KBM-7 (cell line): Measurements from ENCODE around the gene XRCC5.
"Not testable (repeated sequence)": the region's sequence is repeated elsewhere in the genome, so short reads cannot be mapped to it uniquely, and the experiment has no call there.

Source experiments
- DNase-seq: peaks from one replicate; pipeline ENCODE4 v3.0.0-alpha.2; 2015
- in situ Hi-C: fragments of 300-500 bp; cut with MboI; formaldehyde crosslinking; loops from 2 replicates; pipeline ENCODE4 v1.14.3; 2020; ENCODE audit warnings: low sequenced_read_pairs, low pct_unique_long_range_greater_than_20kb, mixed read lengths

Gene XRCC5

DNA sequence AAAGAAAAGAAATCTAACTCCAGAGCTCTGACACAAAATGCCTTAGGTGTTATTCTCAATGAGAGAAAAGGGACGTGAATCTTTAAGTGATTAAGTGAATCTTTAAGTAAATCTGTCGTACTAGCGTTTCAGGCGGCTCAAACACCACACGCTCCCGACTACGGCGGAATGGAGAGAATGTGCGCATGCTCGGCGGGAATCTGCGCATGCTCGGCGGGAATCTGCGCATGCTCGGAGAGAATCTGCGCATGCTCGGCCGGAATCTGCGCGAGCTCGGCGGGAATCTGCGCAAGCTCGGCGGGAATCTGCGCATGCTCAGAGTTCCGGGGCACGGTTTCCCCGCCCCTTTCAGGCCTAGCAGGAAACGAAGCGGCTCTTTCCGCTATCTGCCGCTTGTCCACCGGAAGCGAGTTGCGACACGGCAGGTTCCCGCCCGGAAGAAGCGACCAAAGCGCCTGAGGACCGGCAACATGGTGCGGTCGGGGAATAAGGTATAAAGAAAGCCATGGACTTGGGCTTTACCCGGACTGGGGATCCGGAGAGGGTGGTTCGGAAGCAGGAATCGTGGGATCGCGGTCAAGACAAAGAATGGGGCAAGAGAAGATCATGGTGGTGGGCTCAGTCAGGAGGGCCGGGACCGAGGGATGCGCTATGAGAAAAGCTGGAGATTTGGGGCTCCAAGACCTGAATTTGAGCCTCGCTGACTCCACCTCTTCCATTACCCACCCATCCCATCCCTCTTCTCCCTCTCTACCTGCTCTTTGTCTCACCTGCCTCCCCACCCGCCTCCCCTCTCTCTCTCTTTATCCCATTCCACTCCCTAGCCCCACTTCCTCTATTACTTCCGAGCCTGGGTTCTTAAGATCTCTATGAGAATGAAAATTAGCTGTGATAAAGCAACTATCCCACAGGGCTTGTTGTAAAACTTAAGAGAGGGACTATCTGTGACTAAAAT, at the start of gene XRCC5:
XRCC5 (plus strand) TSS at position 382 of the 955 bp plus-strand sequence; CDS start at position 471, 89 bp downstream.
- in situ Hi-C loops, result no loop called here
- peak; percentile 98 for DNase-seq

DNA sequence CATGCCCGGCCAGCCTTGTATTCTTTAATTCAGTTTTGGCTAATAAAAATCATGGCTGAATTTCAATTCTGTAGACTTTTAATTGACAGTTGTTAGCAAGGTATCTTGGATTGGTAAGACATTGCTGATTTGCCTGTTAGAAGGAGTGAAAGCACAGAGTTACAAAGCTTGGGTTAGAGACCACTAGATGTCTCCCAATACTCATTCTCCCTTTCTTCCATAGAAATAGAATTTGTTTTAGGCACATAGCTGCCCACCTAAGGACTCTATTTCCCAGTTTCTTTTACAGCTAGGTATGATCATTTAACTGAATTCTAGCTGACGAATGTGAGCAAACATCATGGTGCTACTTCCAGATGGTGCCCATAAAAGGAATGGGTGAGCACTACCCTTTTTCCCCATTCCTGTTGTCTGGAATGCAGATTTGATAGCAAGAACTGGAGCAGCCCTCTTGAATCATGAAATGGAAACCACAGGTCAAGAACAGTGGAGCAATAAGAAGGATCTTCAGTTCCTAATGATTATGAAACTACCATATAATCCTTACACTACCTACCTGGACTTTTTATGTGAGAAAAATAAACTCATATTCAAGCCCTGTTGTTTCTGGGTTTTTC, 45.0 kb upstream of the XRCC5 start:
- peak; percentile 9 for DNase-seq
- in situ Hi-C loops, result no loop called here

DNA sequence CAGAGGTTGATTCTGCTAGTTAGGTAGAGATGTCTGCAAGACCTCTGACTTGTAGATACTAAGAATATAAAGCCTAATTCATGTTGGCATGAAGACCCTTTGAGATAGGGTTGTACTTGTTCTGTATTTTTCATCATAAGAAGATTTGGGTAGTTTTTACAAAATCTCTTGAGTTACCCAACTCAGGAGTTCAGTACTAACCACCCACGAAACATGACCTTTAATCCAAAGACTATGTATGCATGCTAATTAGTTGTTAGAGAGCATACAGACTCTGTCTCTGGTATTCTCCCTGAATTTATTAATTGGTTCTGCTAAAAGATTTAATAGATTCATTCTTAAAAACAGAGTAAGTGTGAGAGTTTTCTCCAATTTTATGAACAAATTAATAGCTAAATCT, 44.5 kb upstream of the XRCC5 start:
- in situ Hi-C loops, result no loop called here
- no peak for DNase-seq

DNA sequence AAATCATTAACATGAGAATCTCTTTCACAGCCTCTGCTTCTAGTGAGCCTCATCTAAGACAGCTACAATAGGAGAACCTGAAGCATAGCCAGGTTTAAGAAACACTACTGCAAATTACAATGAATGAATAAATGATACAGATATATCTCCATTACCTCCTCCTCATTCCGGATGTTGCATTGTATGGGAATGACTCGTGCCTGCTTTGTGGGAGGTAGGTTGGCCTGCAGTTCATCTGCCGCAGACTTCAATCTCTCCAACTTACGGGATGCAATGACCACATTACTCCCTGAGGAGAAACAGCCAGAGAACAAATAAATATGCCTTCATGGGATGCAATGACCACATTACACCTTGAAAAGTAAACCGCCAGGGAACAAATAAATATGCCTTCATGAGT, 42.9 kb upstream of the XRCC5 start:
- no peak for DNase-seq
- in situ Hi-C loops, result no loop called here

DNA sequence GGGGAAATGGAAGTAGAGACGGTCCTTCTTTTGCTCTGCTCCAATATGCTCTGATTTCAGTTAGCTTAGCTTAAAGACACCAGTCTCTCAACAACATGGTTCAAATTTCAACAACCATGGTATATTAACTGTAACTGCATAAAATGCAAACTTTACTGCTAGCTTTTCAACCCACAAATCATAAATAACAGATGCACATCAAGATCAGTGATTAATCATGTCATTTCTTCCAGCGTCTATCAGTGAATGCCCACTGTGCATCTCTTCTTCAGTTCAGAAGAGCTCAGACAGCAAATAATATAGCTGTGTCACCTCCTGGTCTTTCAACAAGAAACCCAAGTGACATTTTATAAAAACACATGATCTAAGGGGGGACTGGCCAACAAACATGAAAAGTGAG, 40.1 kb upstream of the XRCC5 start:
- in situ Hi-C loops, result no loop called here
- DNase-seq, result no peak

DNA sequence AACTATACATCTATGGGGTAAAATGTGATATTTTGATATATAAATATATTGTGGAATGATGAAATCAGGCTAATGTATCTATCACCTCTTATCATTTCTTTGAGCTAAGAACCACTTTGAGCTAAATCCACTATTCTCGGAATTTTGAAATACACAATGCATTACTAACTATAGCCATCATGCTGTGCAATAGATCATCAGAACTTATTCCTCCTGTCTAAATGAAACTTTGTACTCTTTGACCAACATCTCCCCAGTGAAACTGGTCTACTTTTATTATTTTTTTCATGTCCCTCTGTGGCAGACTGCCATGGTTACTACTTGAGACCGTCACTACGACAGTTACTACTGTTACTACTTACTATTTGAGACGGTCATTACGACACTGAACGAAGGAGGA, 39.0 kb upstream of the XRCC5 start:
- in situ Hi-C loops, result no loop called here
- DNase-seq, result no peak

DNA sequence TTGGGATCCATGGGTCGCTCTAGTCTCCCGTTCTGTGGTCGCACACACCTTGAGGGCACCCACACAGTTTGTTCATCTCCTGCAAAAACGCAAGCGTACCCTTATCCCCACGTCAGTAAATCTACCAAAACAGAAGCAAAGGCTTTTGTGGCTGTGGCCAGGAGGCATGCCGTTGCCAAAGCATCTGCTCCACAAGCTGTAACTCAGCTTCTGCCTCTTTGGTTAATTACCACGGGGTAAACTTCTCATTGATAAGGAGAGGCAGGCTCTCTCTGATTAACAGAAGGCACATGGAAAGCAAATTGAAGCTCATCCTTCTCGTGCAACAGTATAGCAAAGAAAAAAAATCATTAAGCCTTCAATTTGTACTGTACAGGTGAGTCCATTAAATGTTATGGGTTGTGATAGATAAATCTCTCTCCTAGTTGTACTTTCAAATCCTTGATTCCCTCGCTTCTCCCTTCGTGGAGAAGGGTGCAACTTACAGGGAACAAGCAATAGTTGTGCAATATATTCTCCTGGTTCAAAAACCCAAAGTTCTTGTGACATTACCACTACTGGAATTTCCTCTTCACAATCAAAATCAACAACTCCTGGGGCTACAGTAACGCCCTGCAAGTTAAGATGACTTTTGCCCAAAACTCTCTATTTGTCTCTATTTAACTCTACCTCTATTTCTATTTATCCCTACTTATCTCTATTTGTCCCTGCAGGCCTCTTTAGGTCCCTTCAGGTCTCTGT, 37.9 kb upstream of the XRCC5 start:
- no peak for DNase-seq
- in situ Hi-C loops, result no loop called here

DNA sequence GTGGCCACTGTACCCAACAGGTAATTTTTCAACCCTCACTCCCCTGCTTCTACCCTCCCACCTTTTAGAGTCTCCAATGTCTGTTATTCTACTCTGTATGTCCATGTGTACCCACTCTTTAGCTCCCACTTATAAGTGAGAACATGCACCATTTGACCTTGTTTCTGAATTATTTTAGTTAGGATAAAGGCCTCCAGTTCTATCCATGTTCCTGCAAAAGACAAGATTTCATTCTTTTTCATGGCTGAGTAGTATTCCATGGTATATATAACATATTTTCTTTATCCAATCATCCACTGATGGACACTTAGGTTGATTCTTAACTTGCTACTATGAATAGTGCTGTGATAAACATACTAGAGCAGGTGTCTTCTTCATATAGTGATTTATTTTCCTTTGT, 36.7 kb upstream of the XRCC5 start:
- no peak for DNase-seq
- in situ Hi-C loops, result no loop called here

DNA sequence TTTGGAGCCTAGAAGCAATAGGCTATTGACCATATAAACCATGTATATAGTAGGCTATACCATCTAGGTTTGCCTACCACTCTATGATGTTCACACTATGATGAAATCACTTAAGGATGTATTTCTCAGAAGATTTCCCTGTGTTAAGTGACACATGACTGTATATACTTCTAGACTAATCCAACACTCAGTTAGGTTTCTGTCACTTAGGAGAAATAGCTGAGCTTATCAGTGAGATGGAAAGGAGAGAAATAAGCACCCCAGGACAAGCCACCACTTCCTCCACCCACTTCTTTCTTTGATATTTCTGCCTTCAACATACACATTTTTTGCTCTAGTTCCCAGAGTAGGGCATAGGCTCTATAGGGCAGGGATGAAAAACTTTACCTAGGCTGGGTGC, 35.4 kb upstream of the XRCC5 start:
- in situ Hi-C loops, result no loop called here

DNA sequence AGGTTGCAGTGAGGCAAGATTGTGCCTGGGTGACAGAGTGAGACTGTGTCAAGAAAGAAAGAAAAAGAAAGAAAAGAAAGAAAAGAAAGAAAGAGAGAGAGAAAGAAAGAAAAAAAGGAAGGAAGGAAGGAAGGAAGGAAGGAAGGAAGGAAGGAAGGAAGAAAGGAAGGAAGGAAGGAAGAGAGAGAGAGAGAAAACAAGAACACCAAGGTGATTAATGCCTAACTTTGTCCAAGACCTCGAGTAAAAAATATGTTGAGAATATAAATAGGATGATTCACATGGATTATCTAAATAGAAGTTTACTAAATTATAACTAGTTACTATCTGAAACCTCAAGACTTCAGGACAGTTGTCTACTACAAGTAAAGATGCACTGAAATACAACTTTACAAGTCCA, 34.8 kb upstream of the XRCC5 start:
- DNase-seq, result no peak
- in situ Hi-C loops, result no loop called here

More for the DNA sequence above, 35.4 kb upstream of the XRCC5 start:
- no peak for DNase-seq

DNA sequence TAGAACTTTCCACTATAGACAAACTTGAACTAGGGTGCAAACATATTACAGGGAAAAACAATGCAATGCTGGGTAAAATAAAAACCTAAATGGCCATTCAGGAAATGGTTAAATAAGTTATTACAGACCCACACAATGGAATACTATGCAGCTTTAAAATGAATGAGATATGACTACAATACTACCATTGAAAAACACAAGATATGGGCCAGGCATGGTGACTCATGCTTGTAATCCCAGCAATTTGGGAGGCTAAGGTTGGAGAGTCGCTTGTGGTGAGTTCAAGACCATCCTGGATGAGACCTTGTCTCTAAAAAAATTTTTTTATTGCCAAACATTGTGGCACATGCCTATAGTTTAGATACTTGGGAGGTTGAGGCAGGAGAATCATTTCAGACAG, 34.4 kb upstream of the XRCC5 start:
- DNase-seq, result no peak
- in situ Hi-C loops, result no loop called here

DNA sequence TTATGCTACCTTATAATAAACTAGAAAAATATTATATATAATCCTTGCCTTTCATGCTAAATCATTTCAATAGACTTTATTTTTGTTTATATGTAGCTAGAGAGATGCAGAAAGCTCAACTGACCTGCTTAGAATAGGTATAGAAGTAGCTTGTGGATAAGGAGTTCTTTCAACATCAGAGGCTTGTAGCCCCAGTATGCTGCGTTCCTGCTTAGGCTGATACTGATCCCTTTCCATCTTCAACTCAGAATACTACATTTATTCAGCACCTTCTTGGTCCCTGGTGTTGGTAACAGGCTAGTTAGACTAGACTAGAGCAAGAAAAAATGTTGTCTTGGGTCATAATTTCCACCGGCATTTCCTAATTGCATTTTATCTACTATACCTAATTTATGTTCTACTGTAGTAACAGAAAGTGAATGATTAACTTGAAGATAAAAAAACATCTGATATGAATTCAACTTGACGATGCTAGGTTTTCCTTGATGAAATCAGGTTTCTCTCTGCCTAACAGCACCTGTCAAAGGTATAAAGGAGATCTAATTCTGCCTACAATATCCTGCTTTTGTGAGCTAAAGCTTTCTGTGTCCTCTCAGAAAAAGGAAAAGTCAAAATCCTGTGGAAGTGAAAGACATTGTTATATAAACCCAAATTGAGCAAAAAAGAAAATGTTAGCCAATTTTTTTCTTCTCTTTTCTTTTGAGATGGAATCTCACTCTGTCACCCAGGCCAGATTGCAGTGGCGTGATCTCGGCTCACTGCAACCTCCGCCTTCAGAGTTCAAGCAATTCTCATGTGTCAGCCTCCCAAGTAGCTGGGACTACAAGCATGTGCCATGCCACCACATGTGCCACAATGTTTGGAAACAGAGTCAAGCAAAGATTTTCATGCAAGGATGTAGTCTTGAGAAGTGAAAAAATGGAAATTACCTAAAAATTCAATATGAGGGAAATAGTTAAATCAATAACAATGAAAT, 33.4 kb upstream of the XRCC5 start:
- DNase-seq, result no peak
- in situ Hi-C loops, result no loop called here

DNA sequence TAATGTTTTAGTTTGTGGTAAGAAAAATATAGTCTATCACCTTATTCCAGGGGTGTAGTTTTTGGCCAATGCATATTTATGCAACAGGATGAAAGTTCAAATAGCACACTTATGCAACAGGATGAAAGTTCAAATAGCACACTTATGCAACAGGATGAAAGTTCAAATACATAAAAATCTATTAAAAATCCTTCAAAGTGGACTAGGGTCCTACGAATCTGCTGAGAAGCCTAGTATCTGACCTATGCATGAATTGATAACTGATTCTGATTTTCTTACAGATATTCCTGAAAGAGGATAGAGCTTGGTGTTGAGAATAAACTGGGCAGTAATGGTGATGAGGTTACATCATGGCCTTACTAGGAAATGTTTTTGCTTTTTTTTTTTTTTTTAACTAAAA, 30.4 kb upstream of the XRCC5 start:
- in situ Hi-C loops, result no loop called here
- no peak for DNase-seq

DNA sequence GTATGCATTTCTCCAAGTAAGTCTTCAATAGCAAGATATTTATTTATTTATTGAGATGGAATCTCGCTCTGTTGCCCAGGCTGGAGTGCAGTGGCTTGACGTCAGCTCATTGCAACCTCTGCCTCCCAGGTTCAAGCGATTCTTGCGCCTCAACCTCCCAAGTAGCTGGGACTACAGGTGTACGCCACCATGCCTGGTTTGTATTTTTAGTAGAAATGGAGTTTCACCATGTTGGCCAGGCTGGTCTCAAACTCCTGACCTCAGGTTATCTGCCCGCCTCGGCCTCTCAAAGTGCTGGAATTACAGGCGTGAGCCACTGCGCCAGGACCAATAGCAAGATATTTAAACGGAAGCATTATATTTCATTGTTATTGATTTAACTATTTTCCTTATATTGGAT, 29.1 kb upstream of the XRCC5 start:
- in situ Hi-C loops, DNase-seq: not testable (repeated sequence)

DNA sequence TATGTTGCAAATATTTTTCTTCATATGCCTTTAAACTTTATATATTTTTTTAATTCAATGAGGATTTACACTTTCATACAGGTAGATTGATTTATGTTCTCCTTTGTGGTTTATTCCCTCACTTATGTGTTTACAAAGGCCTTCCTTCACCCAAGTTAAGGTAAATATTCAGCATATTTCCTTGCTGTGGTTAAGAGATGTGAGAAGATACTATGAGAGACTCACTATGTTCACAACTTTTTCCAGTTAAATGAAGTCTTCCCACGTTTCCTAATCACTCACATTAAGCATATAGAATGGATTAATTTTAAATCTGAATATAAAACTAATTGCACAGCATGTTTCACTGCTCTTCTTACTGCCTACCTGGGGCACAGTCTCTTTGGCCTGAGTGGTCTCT, 28.1 kb upstream of the XRCC5 start:
- peak; percentile 5 for DNase-seq
- in situ Hi-C loops, result no loop called here

DNA sequence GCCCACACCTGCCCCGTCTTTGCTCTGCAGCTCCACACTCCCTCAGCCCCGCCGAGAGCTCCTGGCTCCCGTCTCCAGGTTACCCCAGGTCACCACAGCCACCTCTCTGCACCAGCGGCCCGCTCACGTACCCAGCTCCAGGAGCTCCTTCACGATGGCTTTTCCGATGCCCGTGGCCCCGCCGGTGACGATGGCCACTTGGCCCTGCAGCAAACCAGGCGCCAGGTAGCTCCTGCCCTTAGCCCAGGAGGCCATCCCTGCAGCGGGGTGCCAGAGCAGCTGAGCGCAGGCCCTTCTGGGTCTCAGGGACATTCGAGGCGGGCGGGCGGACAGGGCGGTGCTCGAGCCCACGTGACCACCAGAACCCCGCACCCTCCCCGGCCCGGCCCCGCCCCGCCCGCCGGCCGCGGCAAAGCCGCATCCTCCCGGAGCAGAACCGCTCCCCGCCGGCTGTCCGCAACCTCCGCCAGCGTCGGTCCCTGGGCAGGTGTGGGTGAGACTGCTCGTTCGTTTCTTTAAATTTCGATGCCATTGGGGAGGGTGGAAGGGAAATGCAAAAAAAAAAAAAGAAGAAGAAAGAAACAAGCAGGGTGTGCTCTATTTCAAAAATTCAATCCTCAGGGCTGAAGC, 27.5 kb upstream of the XRCC5 start, which contains the start of the genes PECR and TMEM169:
PECR (minus strand) TSS at position 323 of the 630 bp plus-strand sequence; CDS start at position 255, 68 bp downstream.
TMEM169 (plus strand) TSS at position 433 of the 630 bp plus-strand sequence. CDS start 14,045 bp downstream, outside the sequence.
- in situ Hi-C loops, result no loop called here
- DNase-seq, result peak; percentile 60

DNA sequence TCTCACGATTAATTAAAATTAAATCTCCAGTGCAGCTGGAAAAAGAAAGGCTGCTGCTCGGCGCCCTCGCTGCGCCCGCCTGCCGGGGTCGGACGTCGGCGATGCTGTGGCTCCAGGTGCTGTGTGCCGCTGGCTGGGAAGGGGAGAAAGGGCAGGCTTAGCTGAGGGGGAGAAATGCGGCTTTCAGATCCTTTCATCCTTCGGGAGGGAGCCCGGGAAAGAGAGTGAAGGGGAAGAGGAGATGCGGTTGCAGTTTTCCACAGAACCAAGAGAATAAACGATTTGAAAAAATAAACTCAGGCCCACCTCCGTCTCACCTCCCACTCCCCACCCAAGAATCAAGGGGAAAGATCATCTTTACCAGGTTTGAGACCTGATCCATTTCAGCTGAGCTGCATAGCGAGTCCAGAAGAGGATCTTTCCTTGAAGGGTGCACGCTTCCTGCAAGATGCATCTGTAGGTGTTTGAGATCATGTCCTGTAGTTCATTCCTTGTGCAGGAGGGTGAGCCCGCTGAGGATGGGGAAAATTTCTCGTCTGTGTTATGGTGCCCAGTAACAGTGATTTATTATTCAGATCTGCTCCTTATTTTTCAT, 26.9 kb upstream of the XRCC5 start:
- DNase-seq, result no peak
- in situ Hi-C loops, result no loop called here

DNA sequence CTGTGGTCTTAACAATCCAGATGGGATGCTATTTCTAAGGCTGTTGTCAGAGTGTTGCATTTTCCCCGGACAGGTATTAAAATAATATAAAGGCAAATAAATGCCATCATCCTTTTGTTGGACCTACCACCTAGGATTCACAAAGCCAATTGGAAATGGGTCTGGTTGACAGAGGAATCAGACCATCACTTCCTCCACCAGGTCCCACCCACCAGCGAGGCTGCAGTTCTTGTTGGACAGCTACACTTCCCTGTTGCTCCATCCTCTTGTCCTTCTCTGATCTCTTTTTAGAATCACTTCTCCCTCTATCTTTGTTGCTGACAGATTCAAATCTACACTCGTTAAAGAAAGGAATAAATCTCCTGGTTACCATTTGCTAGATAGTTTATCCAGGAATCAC, 26.3 kb upstream of the XRCC5 start:
- peak; percentile 44 for DNase-seq
- in situ Hi-C loops, result no loop called here
